HepG2 (cell line): Measurements from ENCODE around the gene MLX. TPM values are rescaled to one million over a fixed set of nuclear protein-coding genes. Genes with fewer than 3 reads are reported as not detected.
A peak's percentile ranks its signal among the peaks of the same experiment; 100 is the strongest.

Source experiments
- AKNA ChIP-seq: sonication (generic); formaldehyde crosslinking; IDR thresholded peaks from 2 replicates; pipeline ENCODE4 v1.4.0; 2020; ENCODE audit warnings: missing genetic modification reagents, borderline replicate concordance
- BCL3 ChIP-seq: sonication (generic); formaldehyde crosslinking; IDR thresholded peaks from 2 replicates; pipeline ENCODE4 v1.5.1; 2020; ENCODE audit warnings: mild to moderate bottlenecking, missing genetic modification reagents, moderate library complexity
- CENPT ChIP-seq: sonication (generic); formaldehyde crosslinking; IDR thresholded peaks from 2 replicates; pipeline ENCODE4 v1.8.0; 2022; ENCODE audit warnings: low read depth, mild to moderate bottlenecking, moderate library complexity, missing genetic modification reagents
- CREBL2 ChIP-seq: sonication (generic); formaldehyde crosslinking; IDR thresholded peaks from 2 replicates; pipeline ENCODE4 v1.8.1; 2023; ENCODE audit warnings: missing genetic modification reagents, mild to moderate bottlenecking, borderline replicate concordance
- ELK4 ChIP-seq: sonication (generic); formaldehyde crosslinking; IDR thresholded peaks from 2 replicates; pipeline ENCODE4 v1.9.0; 2021; ENCODE audit warnings: missing genetic modification reagents, borderline replicate concordance
- FOXA1 ChIP-seq, 2 experiments: fragments of 450-650 bp in 1 of 2; sonication (generic) in 1 of 2; formaldehyde crosslinking in 1 of 2; IDR thresholded peaks; 2 replicates each; pipeline versions ENCODE4 v1.4.0 to v1.6.1; 2016 to 2020; ENCODE audit warnings: missing genetic modification reagents in 1 of 2
- HMG20B ChIP-seq: conservative IDR thresholded peaks from 2 replicates; pipeline ENCODE4 v1.6.1; 2016; ENCODE audit warnings: missing genetic modification reagents, missing compliant biosample characterization
- IKZF4 ChIP-seq: sonication (generic); formaldehyde crosslinking; IDR thresholded peaks from 2 replicates; pipeline ENCODE4 v1.5.1; 2020; ENCODE audit warnings: borderline replicate concordance, mild to moderate bottlenecking, low read depth, missing genetic modification reagents; ENCODE audit errors: not compliant biosample characterization
- LCORL ChIP-seq, 2 experiments: fragments of 450-650 bp in 1 of 2; sonication (generic) in 1 of 2; formaldehyde crosslinking in 1 of 2; IDR thresholded peaks; 2 replicates each; pipeline versions ENCODE4 v1.5.0 to v1.6.1; 2017 to 2020; ENCODE audit warnings: antibody characterized with exemption in 1 of 2, missing genetic modification reagents in 1 of 2
- MED13 ChIP-seq: sonication (generic); formaldehyde crosslinking; IDR thresholded peaks from 2 replicates; pipeline ENCODE4 v1.5.0; 2020; ENCODE audit warnings: missing genetic modification reagents
- MIXL1 ChIP-seq: IDR thresholded peaks from 2 replicates; pipeline ENCODE4 v1.6.1; 2016
- TCF7L2 ChIP-seq: IDR thresholded peaks from 2 replicates; pipeline ENCODE4 v1.6.1; 2011; ENCODE audit warnings: mild to moderate bottlenecking, low read depth, low read length, moderate library complexity
- TFDP1 ChIP-seq: IDR thresholded peaks from 2 replicates; pipeline ENCODE4 v1.6.1; 2016; ENCODE audit warnings: missing compliant biosample characterization, missing genetic modification reagents, borderline replicate concordance
- ZNF136 ChIP-seq: sonication (generic); formaldehyde crosslinking; IDR thresholded peaks from 2 replicates; pipeline ENCODE4 v1.8.1; 2022; ENCODE audit warnings: low read depth, mild to moderate bottlenecking, moderate library complexity, missing genetic modification reagents
- ZNF256 ChIP-seq: sonication (generic); formaldehyde crosslinking; conservative IDR thresholded peaks from 2 replicates; pipeline ENCODE4 v1.4.0; 2020; ENCODE audit warnings: missing genetic modification reagents
- ZNF296 ChIP-seq: sonication (generic); formaldehyde crosslinking; conservative IDR thresholded peaks from 2 replicates; pipeline ENCODE4 v1.5.0; 2020; ENCODE audit warnings: mild to moderate bottlenecking, missing genetic modification reagents
- ZNF331 ChIP-seq: sonication (generic); formaldehyde crosslinking; IDR thresholded peaks from 2 replicates; pipeline ENCODE4 v1.4.0; 2020; ENCODE audit warnings: missing genetic modification reagents
- ZNF430 ChIP-seq: sonication (generic); formaldehyde crosslinking; IDR thresholded peaks from 2 replicates; pipeline ENCODE4 v1.9.0; 2021; ENCODE audit warnings: mild to moderate bottlenecking, missing genetic modification reagents
- ZSCAN30 ChIP-seq: sonication (generic); formaldehyde crosslinking; IDR thresholded peaks from 2 replicates; pipeline ENCODE4 v1.5.0; 2020; ENCODE audit warnings: mild to moderate bottlenecking, missing genetic modification reagents
- polyA plus RNA-seq, 8 experiments: library from polyadenylated mRNA; depleted of rRNA in 3 of 8; stranded (reverse) in 7 of 8; unstranded in 1 of 8; fragments of >200 nt; fragmentation: Illumina TruSeq in 4 of 8; extraction: Trizol in 4 of 8; gene quantifications; 2 replicates each; pipeline versions ENCODE4 v1.2.1 to v1.2.3, GENCODE V29; 2011 to 2016; ENCODE audit warnings: low read depth in 4 of 8, missing spikeins in 1 of 8, mixed read lengths in 1 of 8; ENCODE audit not compliant: insufficient read depth in 1 of 8
- total RNA-seq, 5 experiments: library from RNA; depleted of rRNA; stranded (reverse); fragments of >200 nt; fragmentation: Illumina TruSeq; extraction: Trizol; gene quantifications; 2 replicates each; pipeline ENCODE4 v1.2.3, GENCODE V29; 2016; ENCODE audit warnings: low read depth in 1 of 5

Gene MLX
- total and polyA plus RNA-seq, 2 of the 13 experiments (the other 11 are each of a cell fraction or from before 2014, with no cell fraction given): 38.9 to 74.4 TPM

- TF ChIP-seq AKNA (no peak), ELK4 (CRISPR knock-in tag) (no peak), ZNF136 (CRISPR knock-in tag) (peak; percentile 86), BCL3 (peak; percentile 61; the same call in 1 of the 2 replicates), ZNF296 (no peak), ZNF430 (CRISPR knock-in tag) (peak; percentile 96), FOXA1 (IDR thresholded peaks at IDR 0.05) (peak; percentile 97), FOXA1 (CRISPR knock-in tag; IDR thresholded peaks at IDR 0.05) (peak; percentile 99), TFDP1 (peak; percentile 80; the same call in 1 of the 2 replicates), LCORL (IDR thresholded peaks at IDR 0.05) (no peak), LCORL (CRISPR knock-in tag; IDR thresholded peaks at IDR 0.05) (peak; percentile 84; the same call in 1 of the 2 replicates), MIXL1 (CRISPR knock-in tag) (peak; percentile 93), ZSCAN30 (no peak), IKZF4 (peak; percentile 81), CREBL2 (CRISPR knock-in tag) (0 out of 2 replicates have a peak, but pooled peaks have one; percentile 38), CENPT (CRISPR knock-in tag) (0 out of 2 replicates have a peak, but pooled peaks have one; percentile 69), MED13 (CRISPR knock-in tag) (0 out of 2 replicates have a peak, but pooled peaks have one; percentile 55), TCF7L2 (no peak), HMG20B (CRISPR knock-in tag) (peak; percentile 84), ZNF331 (peak; percentile 92), ZNF256 (CRISPR knock-in tag) (no peak)
Measured at GRCh38 chr17:42530952-42531454, 35.9 kb upstream of the MLX start (continued).
